HepG2 (cell line): Measurements from ENCODE around the gene KIAA1217. TPM values are rescaled to one million over a fixed set of nuclear protein-coding genes. Genes with fewer than 3 reads are reported as not detected.

ENCODE experiments used
- ATAC-seq: fragments of 200-7000 bp; cut with Tn5 transposase; 3 replicates; pipeline ENCODE4 v1.9.1; 2020; ENCODE audit warnings: mild to moderate bottlenecking, moderate library complexity
- BruUV-seq: library from RNA; stranded (reverse); fragments of 400-500 nt; replicated peaks from 2 replicates; lab custom pipeline; 2021; lab: Mats Ljungman, UMichigan
- CTCF ChIA-PET: fragments of 300-600 bp; formaldehyde crosslinking; extraction: SDS; loops from one replicate; lab custom pipeline; 2021; ENCODE audit warnings: low total read pairs, inconsistent platforms, low intra/inter-chr PET ratio; lab: Yijun Ruan, JAX
- POLR2A ChIA-PET: fragments of 350-600 bp; sonication (Branson Sonifier 250); formaldehyde crosslinking; loops from one replicate; lab custom pipeline; 2020; ENCODE audit warnings: antibody characterized with exemption, inconsistent platforms; lab: Yijun Ruan, JAX
- DNase-seq: peaks from one replicate; pipeline ENCODE4 v3.0.0-alpha.2; 2015; ENCODE audit warnings: low spot score
- FAIRE-seq: peaks from 3 replicates; lab custom pipeline; 2011; peaks lifted over from hg19 to GRCh38; lab: Jason Lieb, UNC
- H2AFZ ChIP-seq: one replicate; pipeline ENCODE4 v1.6.1; 2011; ENCODE audit warnings: low read length, inconsistent platforms
- H3K27ac ChIP-seq: fragments of 300-600 bp; 3 replicates; pipeline ENCODE4 v1.8.0; 2011; ENCODE audit warnings: mixed run types, mild to moderate bottlenecking, mixed read lengths, low read length, inconsistent platforms; ENCODE audit not compliant: insufficient read depth; ENCODE audit errors: extremely low read length
- H3K27me3 ChIP-seq, 2 experiments: fragments of 200-600 bp in 1 of 2; 2 replicates in 1 of 2; 3 replicates in 1 of 2; pipeline versions ENCODE4 v1.6.0 to v1.8.0; 2011; ENCODE audit warnings: low read length in 2 of 2, mild to moderate bottlenecking in 2 of 2, moderate library complexity in 2 of 2, inconsistent platforms in 1 of 2; ENCODE audit not compliant: insufficient read depth in 2 of 2, control insufficient read depth in 1 of 2
- H3K36me3 ChIP-seq, 2 experiments: fragments of 200-600 bp in 1 of 2; replicated peaks in 1 of 2; 2 replicates in 1 of 2; 3 replicates in 1 of 2; pipeline versions ENCODE4 v1.5.1 to v1.8.0; 2011; ENCODE audit warnings: low read length in 2 of 2, inconsistent platforms in 1 of 2; ENCODE audit not compliant: insufficient read depth in 2 of 2, control insufficient read depth in 1 of 2
- H3K4me1 ChIP-seq: 2 replicates; pipeline ENCODE4 v1.5.1; 2012; ENCODE audit warnings: low read length, inconsistent platforms; ENCODE audit not compliant: insufficient read depth
- H3K4me2 ChIP-seq: 2 replicates; pipeline ENCODE4 v1.6.0; 2011; ENCODE audit warnings: low read depth, low read length, inconsistent platforms
- H3K4me3 ChIP-seq, 3 experiments: fragments of 200-600 bp in 1 of 3; sonication (generic), shearing (Covaris generic) in 1 of 3; replicated peaks in 1 of 3; 2 replicates each; pipeline ENCODE4 v1.5.1; 2011 to 2016; ENCODE audit warnings: low read length in 3 of 3, inconsistent platforms in 2 of 3, low read depth in 2 of 3, mild to moderate bottlenecking in 2 of 3, control low read depth in 1 of 3, mixed read lengths in 1 of 3; ENCODE audit not compliant: insufficient read depth in 1 of 3
- H3K79me2 ChIP-seq: one replicate; pipeline ENCODE4 v1.6.1; 2011; ENCODE audit warnings: low read length, inconsistent platforms; ENCODE audit not compliant: insufficient read depth
- H3K9ac ChIP-seq: 2 replicates; pipeline ENCODE4 v1.6.0; 2011; ENCODE audit warnings: mild to moderate bottlenecking, low read depth, low read length, inconsistent platforms; ENCODE audit not compliant: insufficient read depth
- H3K9me3 ChIP-seq: 2 replicates; pipeline ENCODE4 v1.5.1; 2012; ENCODE audit warnings: mild to moderate bottlenecking, low read length
- H4K20me1 ChIP-seq: 2 replicates; pipeline ENCODE4 v1.6.0; 2011; ENCODE audit warnings: inconsistent platforms, mild to moderate bottlenecking, low read length, moderate library complexity; ENCODE audit not compliant: insufficient read depth
- EZH2 ChIP-seq: conservative IDR thresholded peaks from 2 replicates; pipeline ENCODE4 v1.6.1; 2012; ENCODE audit warnings: mild to moderate bottlenecking, low read depth, low read length, moderate library complexity
- HES4 ChIP-seq: sonication (generic); formaldehyde crosslinking; IDR thresholded peaks from 2 replicates; pipeline ENCODE4 v1.9.0; 2021; ENCODE audit warnings: mild to moderate bottlenecking, missing genetic modification reagents, borderline replicate concordance
- MBNL3 ChIP-seq: fragments of 250-450 bp; sonication (Bioruptor Pico); conservative IDR thresholded peaks from 2 replicates; pipeline ENCODE4 v1.8.0; 2022; ENCODE audit warnings: mild to moderate bottlenecking, inconsistent platforms
- POLR2AphosphoS5 ChIP-seq: IDR thresholded peaks from 2 replicates; pipeline ENCODE4 v1.6.1; 2012; ENCODE audit warnings: low read depth, low read length
- SALL1 ChIP-seq: sonication (generic); formaldehyde crosslinking; IDR thresholded peaks from 2 replicates; pipeline ENCODE4 v1.8.0; 2022; ENCODE audit warnings: mild to moderate bottlenecking, missing genetic modification reagents
- SIN3B ChIP-seq: fragments of 150-350 bp; IDR thresholded peaks from 2 replicates; pipeline ENCODE4 v1.6.1; 2014; ENCODE audit warnings: low read length
- WGBS: methylation state at CpG from one replicate; pipeline ENCODE4 v1.1.6; 2017; ENCODE audit warnings: low lambda C conversion rate; 5-methylcytosine and 5-hydroxymethylcytosine counted together
- in situ Hi-C: cut with HindIII; loops from 2 replicates; pipeline ENCODE4 v1.10.0; 2017; ENCODE audit warnings: low pct_unique_long_range_greater_than_20kb; ENCODE audit not compliant: extremely low pct_ligation_motif_present
- intact Hi-C: fragments of 100-400 bp; cut with micrococcal nuclease; formaldehyde crosslinking; loops from one replicate; pipeline ENCODE4 v1.10.0; 2022; ENCODE audit not compliant: unreplicated experiment
- polyA plus RNA-seq, 8 experiments: library from polyadenylated mRNA; depleted of rRNA in 3 of 8; stranded (reverse) in 7 of 8; unstranded in 1 of 8; fragments of >200 nt; fragmentation: Illumina TruSeq in 4 of 8; extraction: Trizol in 4 of 8; gene quantifications; 2 replicates each; pipeline versions ENCODE4 v1.2.1 to v1.2.3, GENCODE V29; 2011 to 2016; ENCODE audit warnings: low read depth in 4 of 8, missing spikeins in 1 of 8, mixed read lengths in 1 of 8; ENCODE audit not compliant: insufficient read depth in 1 of 8
- total RNA-seq, 5 experiments: library from RNA; depleted of rRNA; stranded (reverse); fragments of >200 nt; fragmentation: Illumina TruSeq; extraction: Trizol; gene quantifications; 2 replicates each; pipeline ENCODE4 v1.2.3, GENCODE V29; 2016; ENCODE audit warnings: low read depth in 1 of 5
- TF ChIP-seq, protein P1 (sequence below): sonication (generic); formaldehyde crosslinking; IDR thresholded peaks from 2 replicates; pipeline ENCODE4 v1.9.0; 2021; ENCODE audit warnings: missing genetic modification reagents, borderline replicate concordance
- TF ChIP-seq, protein P2 (sequence below): sonication (generic); formaldehyde crosslinking; IDR thresholded peaks from 2 replicates; pipeline ENCODE4 v1.8.0; 2022; ENCODE audit warnings: missing genetic modification reagents, mild to moderate bottlenecking, moderate library complexity, borderline replicate concordance
- TF ChIP-seq, protein P3 (sequence below): IDR thresholded peaks from 2 replicates; pipeline ENCODE4 v1.6.1; 2016; ENCODE audit warnings: low read depth, borderline replicate concordance
- TF ChIP-seq, protein P4 (sequence below), 2 experiments: sonication (generic) in 1 of 2; formaldehyde crosslinking in 1 of 2; IDR thresholded peaks; 2 replicates each; pipeline versions ENCODE4 v1.6.1 to v1.9.0; 2014 to 2022; ENCODE audit warnings: antibody characterized with exemption in 1 of 2, borderline replicate concordance in 1 of 2, inconsistent platforms in 1 of 2, low read depth in 1 of 2, missing genetic modification reagents in 1 of 2
- TF ChIP-seq, protein P5 (sequence below): sonication (generic); formaldehyde crosslinking; IDR thresholded peaks from 2 replicates; pipeline ENCODE4 v1.4.0; 2020; ENCODE audit warnings: missing genetic modification reagents

The KIAA1217 gene
- total and polyA plus RNA-seq, 2 of the 13 experiments (the other 11 are each of a cell fraction or from before 2014, with no cell fraction given): 4.6 to 10.9 TPM

DNA sequence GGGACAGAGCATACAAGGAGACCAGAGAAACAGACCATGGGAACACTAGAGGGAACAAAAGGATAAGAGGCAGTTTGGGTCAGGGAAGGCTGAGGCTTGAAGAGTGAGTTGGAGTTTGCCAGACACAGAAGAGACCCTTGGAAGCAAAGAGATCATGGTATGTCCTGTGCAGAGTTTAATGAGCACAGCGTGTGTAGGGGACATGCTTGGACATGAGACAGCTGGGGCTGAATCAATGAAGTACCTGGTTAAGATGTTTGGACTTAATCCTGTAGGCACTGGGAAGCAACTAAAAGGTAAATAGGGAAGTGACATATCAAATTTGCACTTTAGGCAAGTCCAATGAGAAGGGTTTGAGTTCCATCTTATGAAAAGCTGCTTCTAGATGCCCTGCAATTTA, 79.6 kb downstream of the KIAA1217 start:
- no peak overlapping the region for H2AFZ ChIP-seq
- H3K27ac ChIP-seq: no peak overlapping the region
- intact Hi-C loops (no loop called here), in situ Hi-C loops (no loop called here)
- WGBS: 95% methylated on average over 1 of the region's 1 CpG
- no peaks in the 10 kb centered on the region for H4K20me1 ChIP-seq
- no peak overlapping the region for H3K9ac ChIP-seq
- H3K79me2 ChIP-seq: no peaks in the 10 kb centered on the region
- no TSS peak for BruUV-seq
- DNase-seq (no peak), FAIRE-seq (no peak), ATAC-seq (no peak)
- 0 out of 2 replicates have a peak, but pooled peaks cover 12% of the 10 kb centered on the region for H3K4me1 ChIP-seq
- H3K36me3 ChIP-seq: peaks cover 0 to 1% of the 10 kb centered on the region in 2 experiments; a peak in 2 of 5 replicates
- CTCF ChIA-PET: no interaction called here
- POLR2A ChIA-PET: no interaction called here
- H3K27me3 ChIP-seq: no peaks in the 10 kb centered on the region
- no peak overlapping the region for H3K4me3 ChIP-seq
- H3K4me2 ChIP-seq: no peak overlapping the region
- no peaks in the 10 kb centered on the region for H3K9me3 ChIP-seq
- TF ChIP-seq EZH2 (no peak), SIN3B (no peak), POLR2AphosphoS5 (no peak), HES4 (CRISPR knock-in tag) (no peak), MBNL3 (no peak), SALL1 (CRISPR knock-in tag) (no peak)
- TF ChIP-seq, protein P1, sequence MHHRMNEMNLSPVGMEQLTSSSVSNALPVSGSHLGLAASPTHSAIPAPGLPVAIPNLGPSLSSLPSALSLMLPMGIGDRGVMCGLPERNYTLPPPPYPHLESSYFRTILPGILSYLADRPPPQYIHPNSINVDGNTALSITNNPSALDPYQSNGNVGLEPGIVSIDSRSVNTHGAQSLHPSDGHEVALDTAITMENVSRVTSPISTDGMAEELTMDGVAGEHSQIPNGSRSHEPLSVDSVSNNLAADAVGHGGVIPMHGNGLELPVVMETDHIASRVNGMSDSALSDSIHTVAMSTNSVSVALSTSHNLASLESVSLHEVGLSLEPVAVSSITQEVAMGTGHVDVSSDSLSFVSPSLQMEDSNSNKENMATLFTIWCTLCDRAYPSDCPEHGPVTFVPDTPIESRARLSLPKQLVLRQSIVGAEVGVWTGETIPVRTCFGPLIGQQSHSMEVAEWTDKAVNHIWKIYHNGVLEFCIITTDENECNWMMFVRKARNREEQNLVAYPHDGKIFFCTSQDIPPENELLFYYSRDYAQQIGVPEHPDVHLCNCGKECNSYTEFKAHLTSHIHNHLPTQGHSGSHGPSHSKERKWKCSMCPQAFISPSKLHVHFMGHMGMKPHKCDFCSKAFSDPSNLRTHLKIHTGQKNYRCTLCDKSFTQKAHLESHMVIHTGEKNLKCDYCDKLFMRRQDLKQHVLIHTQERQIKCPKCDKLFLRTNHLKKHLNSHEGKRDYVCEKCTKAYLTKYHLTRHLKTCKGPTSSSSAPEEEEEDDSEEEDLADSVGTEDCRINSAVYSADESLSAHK: no peak
- TF ChIP-seq, protein P2, sequence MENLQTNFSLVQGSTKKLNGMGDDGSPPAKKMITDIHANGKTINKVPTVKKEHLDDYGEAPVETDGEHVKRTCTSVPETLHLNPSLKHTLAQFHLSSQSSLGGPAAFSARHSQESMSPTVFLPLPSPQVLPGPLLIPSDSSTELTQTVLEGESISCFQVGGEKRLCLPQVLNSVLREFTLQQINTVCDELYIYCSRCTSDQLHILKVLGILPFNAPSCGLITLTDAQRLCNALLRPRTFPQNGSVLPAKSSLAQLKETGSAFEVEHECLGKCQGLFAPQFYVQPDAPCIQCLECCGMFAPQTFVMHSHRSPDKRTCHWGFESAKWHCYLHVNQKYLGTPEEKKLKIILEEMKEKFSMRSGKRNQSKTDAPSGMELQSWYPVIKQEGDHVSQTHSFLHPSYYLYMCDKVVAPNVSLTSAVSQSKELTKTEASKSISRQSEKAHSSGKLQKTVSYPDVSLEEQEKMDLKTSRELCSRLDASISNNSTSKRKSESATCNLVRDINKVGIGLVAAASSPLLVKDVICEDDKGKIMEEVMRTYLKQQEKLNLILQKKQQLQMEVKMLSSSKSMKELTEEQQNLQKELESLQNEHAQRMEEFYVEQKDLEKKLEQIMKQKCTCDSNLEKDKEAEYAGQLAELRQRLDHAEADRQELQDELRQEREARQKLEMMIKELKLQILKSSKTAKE: no peak
- TF ChIP-seq, protein P3, sequence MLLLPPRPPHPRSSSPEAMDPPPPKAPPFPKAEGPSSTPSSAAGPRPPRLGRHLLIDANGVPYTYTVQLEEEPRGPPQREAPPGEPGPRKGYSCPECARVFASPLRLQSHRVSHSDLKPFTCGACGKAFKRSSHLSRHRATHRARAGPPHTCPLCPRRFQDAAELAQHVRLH (CRISPR knock-in tag): no peak
- TF ChIP-seq, protein P4, sequence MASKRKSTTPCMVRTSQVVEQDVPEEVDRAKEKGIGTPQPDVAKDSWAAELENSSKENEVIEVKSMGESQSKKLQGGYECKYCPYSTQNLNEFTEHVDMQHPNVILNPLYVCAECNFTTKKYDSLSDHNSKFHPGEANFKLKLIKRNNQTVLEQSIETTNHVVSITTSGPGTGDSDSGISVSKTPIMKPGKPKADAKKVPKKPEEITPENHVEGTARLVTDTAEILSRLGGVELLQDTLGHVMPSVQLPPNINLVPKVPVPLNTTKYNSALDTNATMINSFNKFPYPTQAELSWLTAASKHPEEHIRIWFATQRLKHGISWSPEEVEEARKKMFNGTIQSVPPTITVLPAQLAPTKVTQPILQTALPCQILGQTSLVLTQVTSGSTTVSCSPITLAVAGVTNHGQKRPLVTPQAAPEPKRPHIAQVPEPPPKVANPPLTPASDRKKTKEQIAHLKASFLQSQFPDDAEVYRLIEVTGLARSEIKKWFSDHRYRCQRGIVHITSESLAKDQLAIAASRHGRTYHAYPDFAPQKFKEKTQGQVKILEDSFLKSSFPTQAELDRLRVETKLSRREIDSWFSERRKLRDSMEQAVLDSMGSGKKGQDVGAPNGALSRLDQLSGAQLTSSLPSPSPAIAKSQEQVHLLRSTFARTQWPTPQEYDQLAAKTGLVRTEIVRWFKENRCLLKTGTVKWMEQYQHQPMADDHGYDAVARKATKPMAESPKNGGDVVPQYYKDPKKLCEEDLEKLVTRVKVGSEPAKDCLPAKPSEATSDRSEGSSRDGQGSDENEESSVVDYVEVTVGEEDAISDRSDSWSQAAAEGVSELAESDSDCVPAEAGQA (IDR thresholded peaks at IDR 0.05; ENCODE audit: low read depth): no peak
- TF ChIP-seq, protein P4 (CRISPR knock-in tag; IDR thresholded peaks at IDR 0.05; ENCODE audit: borderline replicate concordance): no peak
- TF ChIP-seq, protein P5, sequence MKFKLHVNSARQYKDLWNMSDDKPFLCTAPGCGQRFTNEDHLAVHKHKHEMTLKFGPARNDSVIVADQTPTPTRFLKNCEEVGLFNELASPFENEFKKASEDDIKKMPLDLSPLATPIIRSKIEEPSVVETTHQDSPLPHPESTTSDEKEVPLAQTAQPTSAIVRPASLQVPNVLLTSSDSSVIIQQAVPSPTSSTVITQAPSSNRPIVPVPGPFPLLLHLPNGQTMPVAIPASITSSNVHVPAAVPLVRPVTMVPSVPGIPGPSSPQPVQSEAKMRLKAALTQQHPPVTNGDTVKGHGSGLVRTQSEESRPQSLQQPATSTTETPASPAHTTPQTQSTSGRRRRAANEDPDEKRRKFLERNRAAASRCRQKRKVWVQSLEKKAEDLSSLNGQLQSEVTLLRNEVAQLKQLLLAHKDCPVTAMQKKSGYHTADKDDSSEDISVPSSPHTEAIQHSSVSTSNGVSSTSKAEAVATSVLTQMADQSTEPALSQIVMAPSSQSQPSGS: no peak
